ENCODE results near the gene SMIM36. TPM values are rescaled to one million over a fixed set of nuclear protein-coding genes. Genes with fewer than 3 reads are reported as not detected.
"Not testable (repeated sequence)": the region's sequence is repeated elsewhere in the genome, so short reads cannot be mapped to it uniquely, and the experiment has no call there.

The SMIM36 gene
- total RNA-seq, 1 donor from 2014 or later: not detected

GRCh38 chr17:55466671-55467070 lies 44.6 kb downstream of the SMIM36 start:
- Histone ChIP-seq H3K9me3 (no peaks in the 10 kb centered on the region), H3K27ac (no peak overlapping the region), H3K4me3 (no peak overlapping the region), H3K27me3 (no peaks in the 10 kb centered on the region), H3K4me1 (no peaks in the 10 kb centered on the region), H3K36me3 (no peaks in the 10 kb centered on the region)
- no peak for DNase-seq (ENCODE audit: low spot score in 2 of 2)
- no peak for TF ChIP-seq CTCF (IDR thresholded peaks at IDR 0.05)
- intact Hi-C loops (cut with DNase I): no loop called here

- DNase-seq (ENCODE audit: low spot score in 2 of 2); H3K4me3 ChIP-seq; H3K9me3 ChIP-seq; intact Hi-C loops (cut with DNase I); H3K27me3 ChIP-seq; H3K27ac ChIP-seq; H3K4me1 ChIP-seq; H3K36me3 ChIP-seq: not testable (repeated sequence)
Observed at GRCh38 chr17:55465771-55466170, 45.5 kb downstream of the SMIM36 start.

GRCh38 chr17:55463600-55463999 lies 47.7 kb downstream of the SMIM36 start:
- Histone ChIP-seq H3K4me1 (no peaks in the 10 kb centered on the region), H3K36me3 (no peaks in the 10 kb centered on the region), H3K27ac (no peak overlapping the region), H3K4me3 (no peak overlapping the region), H3K9me3 (no peaks in the 10 kb centered on the region), H3K27me3 (no peaks in the 10 kb centered on the region)
- no peak for DNase-seq (ENCODE audit: low spot score in 2 of 2)
- TF ChIP-seq CTCF (IDR thresholded peaks at IDR 0.05): no peak
- intact Hi-C loops (cut with DNase I): no loop called here

GRCh38 chr17:55462711-55463110 lies 48.5 kb downstream of the SMIM36 start:
- intact Hi-C loops (cut with DNase I): no loop called here
- Histone ChIP-seq H3K36me3 (no peaks in the 10 kb centered on the region), H3K4me3 (no peak overlapping the region), H3K27ac (no peak overlapping the region), H3K9me3 (no peaks in the 10 kb centered on the region), H3K27me3 (no peaks in the 10 kb centered on the region), H3K4me1 (no peaks in the 10 kb centered on the region)
- TF ChIP-seq CTCF (IDR thresholded peaks at IDR 0.05): no peak
- DNase-seq (ENCODE audit: low spot score in 2 of 2): no peak

- Histone ChIP-seq H3K36me3 (no peaks in the 10 kb centered on the region), H3K9me3 (no peaks in the 10 kb centered on the region), H3K27me3 (no peaks in the 10 kb centered on the region), H3K4me3 (no peak overlapping the region), H3K4me1 (no peaks in the 10 kb centered on the region), H3K27ac (no peak overlapping the region)
- TF ChIP-seq CTCF (IDR thresholded peaks at IDR 0.05): no peak
- no peak for DNase-seq (ENCODE audit: low spot score in 2 of 2)
- intact Hi-C loops (cut with DNase I): no loop called here
Observed at GRCh38 chr17:55462234-55462633, 49.0 kb downstream of the SMIM36 start.

GRCh38 chr17:55458978-55459377 lies 52.3 kb downstream of the SMIM36 start:
- Histone ChIP-seq H3K27me3 (no peaks in the 10 kb centered on the region), H3K36me3 (no peaks in the 10 kb centered on the region), H3K4me1 (no peaks in the 10 kb centered on the region), H3K4me3 (no peak overlapping the region), H3K9me3 (no peaks in the 10 kb centered on the region), H3K27ac (no peak overlapping the region)
- DNase-seq (ENCODE audit: low spot score in 2 of 2): no peak
- no peak for TF ChIP-seq CTCF (IDR thresholded peaks at IDR 0.05)
- intact Hi-C loops (cut with DNase I): no loop called here

All from ascending aorta (tissue), 2 donors.